Osteoblast (primary cell): ENCODE results near the gene PGLYRP1. TPM values are rescaled to one million over a fixed set of nuclear protein-coding genes. Genes with fewer than 3 reads are reported as not detected.
A peak's percentile ranks its signal among the peaks of the same experiment; 100 is the strongest.

ENCODE experiments used
- DNase-seq: peaks from one replicate; pipeline ENCODE4 v3.0.0; 2011; ENCODE audit warnings: low spot score, mixed read lengths; ENCODE audit not compliant: insufficient read length; ENCODE audit errors: missing footprints
- H2AFZ ChIP-seq: 2 replicates; pipeline ENCODE4 v1.6.0; 2011; ENCODE audit warnings: mild to moderate bottlenecking, low read length
- H3K27ac ChIP-seq: 2 replicates; pipeline ENCODE4 v1.5.1; 2011; ENCODE audit warnings: mild to moderate bottlenecking, low read depth, low read length, moderate library complexity
- H3K27me3 ChIP-seq: 2 replicates; pipeline ENCODE4 v1.6.0; 2012; ENCODE audit warnings: mild to moderate bottlenecking, control low read depth, inconsistent platforms, low read length, moderate library complexity; ENCODE audit not compliant: insufficient read depth
- H3K36me3 ChIP-seq: 2 replicates; pipeline ENCODE4 v1.5.1; 2011; ENCODE audit warnings: mild to moderate bottlenecking, low read length, control low read depth, moderate library complexity; ENCODE audit not compliant: insufficient read depth
- H3K4me1 ChIP-seq: 2 replicates; pipeline ENCODE4 v1.5.1; 2011; ENCODE audit warnings: mild to moderate bottlenecking, low read length, control low read depth, moderate library complexity; ENCODE audit not compliant: insufficient read depth
- H3K4me2 ChIP-seq: 2 replicates; pipeline ENCODE4 v1.6.0; 2011; ENCODE audit warnings: mild to moderate bottlenecking, low read length; ENCODE audit not compliant: insufficient read depth
- H3K4me3 ChIP-seq: fragments of 200-600 bp; sonication (generic); 3 replicates; pipeline ENCODE4 v1.5.1; 2012; ENCODE audit warnings: mild to moderate bottlenecking, low read length, inconsistent platforms; ENCODE audit not compliant: insufficient read depth
- H3K79me2 ChIP-seq: 2 replicates; pipeline ENCODE4 v1.6.0; 2012; ENCODE audit warnings: mild to moderate bottlenecking, low read length, control low read depth, inconsistent platforms; ENCODE audit not compliant: insufficient read depth
- H3K9me3 ChIP-seq: 2 replicates; pipeline ENCODE4 v1.5.1; 2011; ENCODE audit warnings: low read depth, low read length, control low read depth
- H4K20me1 ChIP-seq: 2 replicates; pipeline ENCODE4 v1.6.0; 2012; ENCODE audit warnings: mild to moderate bottlenecking, low read length, control low read depth; ENCODE audit not compliant: insufficient read depth
- CTCF ChIP-seq: IDR thresholded peaks from 2 replicates; pipeline ENCODE4 v1.5.1; 2011; ENCODE audit warnings: mild to moderate bottlenecking, low read depth, low read length, moderate library complexity; ENCODE audit errors: extremely low read depth
- total RNA-seq: library from RNA; depleted of rRNA; stranded (reverse); fragments of >200 nt; gene quantifications from 2 replicates; pipeline ENCODE4 v1.2.3, GENCODE V29; 2012

The PGLYRP1 gene, protein sequence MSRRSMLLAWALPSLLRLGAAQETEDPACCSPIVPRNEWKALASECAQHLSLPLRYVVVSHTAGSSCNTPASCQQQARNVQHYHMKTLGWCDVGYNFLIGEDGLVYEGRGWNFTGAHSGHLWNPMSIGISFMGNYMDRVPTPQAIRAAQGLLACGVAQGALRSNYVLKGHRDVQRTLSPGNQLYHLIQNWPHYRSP
- total RNA-seq: not detected in 2 replicates

DNA sequence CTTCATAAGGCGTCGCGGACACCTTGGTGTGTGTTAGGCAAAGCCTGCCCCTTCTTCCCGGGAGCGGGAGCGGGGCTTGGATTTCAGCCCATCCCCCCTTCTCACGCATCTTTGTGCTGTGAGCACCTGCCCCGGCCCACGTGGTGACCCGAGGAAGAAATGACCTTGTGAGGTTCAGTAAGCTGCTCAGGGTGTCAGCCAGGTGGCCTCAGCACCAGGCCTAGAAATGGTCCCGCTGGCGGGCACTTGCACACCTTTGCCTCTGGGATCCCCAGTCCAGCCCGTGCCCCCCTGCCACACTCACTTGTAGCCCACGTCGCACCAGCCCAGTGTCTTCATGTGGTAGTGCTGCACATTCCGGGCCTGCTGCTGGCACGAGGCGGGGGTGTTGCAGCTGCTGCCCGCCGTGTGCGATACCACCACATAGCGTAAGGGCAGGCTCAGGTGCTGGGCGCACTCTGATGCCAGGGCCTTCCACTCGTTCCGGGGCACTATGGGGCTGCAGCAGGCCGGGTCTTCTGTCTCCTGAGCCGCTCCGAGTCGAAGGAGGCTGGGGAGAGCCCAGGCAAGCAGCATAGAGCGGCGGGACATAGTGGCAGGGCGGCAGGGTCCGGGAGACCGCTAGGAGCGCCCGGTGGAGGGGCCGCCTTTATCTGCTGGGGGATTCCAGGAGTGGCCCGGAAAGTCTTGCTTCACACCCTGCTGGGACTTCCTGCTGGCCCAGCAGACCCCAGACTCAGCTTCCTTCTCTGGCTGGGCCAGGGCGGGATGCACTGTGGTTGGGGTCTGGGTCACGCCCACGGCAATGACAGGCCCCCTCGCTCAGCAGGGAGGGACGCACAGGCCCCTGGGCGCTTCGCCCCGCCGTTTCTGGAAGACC, at the start of gene PGLYRP1:
Gene PGLYRP1, minus strand, starts transcription at position 623 of the 880 bp plus-strand sequence. Its CDS starts 32 bp downstream, at position 591.
- no peak for DNase-seq
- H3K27ac ChIP-seq: no peak within 1 kb of the TSS
- no peak within 1 kb of the TSS for H3K4me2 ChIP-seq
- no peaks in the 10 kb centered on the region for H3K4me1 ChIP-seq
- peaks cover 26% of the 10 kb centered on the region for H3K27me3 ChIP-seq
- no peak within 1 kb of the TSS for H2AFZ ChIP-seq
- H3K4me3 ChIP-seq: no peak within 1 kb of the TSS
- H3K36me3 ChIP-seq: no peaks in the 10 kb centered on the region
- no peaks in the 10 kb centered on the region for H3K9me3 ChIP-seq
- no peaks in the 10 kb centered on the region for H3K79me2 ChIP-seq
- no peak for TF ChIP-seq CTCF
- H4K20me1 ChIP-seq: peaks cover 11% of the 10 kb centered on the region

- H3K27me3 ChIP-seq: peaks cover 39% of the 10 kb centered on the region
- no peaks in the 10 kb centered on the region for H3K36me3 ChIP-seq
- TF ChIP-seq CTCF: no peak
- H2AFZ ChIP-seq: no peak overlapping the region
- peaks cover 30% of the 10 kb centered on the region for H3K4me1 ChIP-seq
- no peaks in the 10 kb centered on the region for H4K20me1 ChIP-seq
- no peak overlapping the region for H3K4me3 ChIP-seq
- H3K4me2 ChIP-seq: peak overlapping the region; percentile 45
- no peak for DNase-seq
- no peaks in the 10 kb centered on the region for H3K79me2 ChIP-seq
- peak overlapping the region; percentile 47 for H3K27ac ChIP-seq
- H3K9me3 ChIP-seq: no peaks in the 10 kb centered on the region
Measured at GRCh38 chr19:46069806-46070341, 47.0 kb upstream of the PGLYRP1 start.

- no peak for TF ChIP-seq CTCF
- H2AFZ ChIP-seq: no peak overlapping the region
- H3K36me3 ChIP-seq: no peaks in the 10 kb centered on the region
- peaks cover 32% of the 10 kb centered on the region for H3K27me3 ChIP-seq
- peak overlapping the region; percentile 40 for H3K27ac ChIP-seq
- no peaks in the 10 kb centered on the region for H3K9me3 ChIP-seq
- H3K4me2 ChIP-seq: peak overlapping the region; percentile 49
- peak overlapping the region; percentile 2 for H3K4me3 ChIP-seq
- DNase-seq: peak; percentile 74
- H3K4me1 ChIP-seq: peaks cover 30% of the 10 kb centered on the region
- no peaks in the 10 kb centered on the region for H4K20me1 ChIP-seq
- H3K79me2 ChIP-seq: no peaks in the 10 kb centered on the region
Measured at GRCh38 chr19:46068345-46069258, 45.7 kb upstream of the PGLYRP1 start.
